Ovary (tissue), 3 donors: Measurements from ENCODE around the gene ZW10.

Source experiments
- EP300 ChIP-seq: sonication (generic); formaldehyde crosslinking; IDR thresholded peaks from one replicate; pipeline ENCODE4 v1.6.1; 2017; ENCODE audit warnings: antibody characterized with exemption
- POLR2A ChIP-seq: fragments of 450-650 bp; IDR thresholded peaks from one replicate; pipeline ENCODE4 v1.6.1; 2017; ENCODE audit warnings: antibody characterized with exemption, mild to moderate bottlenecking, moderate library complexity
- TF ChIP-seq, protein P1 (sequence below), 3 donors: fragments of 450-650 bp in 2 of 3; fragments of 200-600 bp in 1 of 3; IDR thresholded peaks; one replicate each; pipeline versions ENCODE4 v1.5.1 to v1.8.0; 2016 to 2022; ENCODE audit warnings: antibody characterized with exemption in 3 of 3, mild to moderate bottlenecking in 1 of 3
- donor health status: DM: no; HTN: no; CAD: no.

DNA sequence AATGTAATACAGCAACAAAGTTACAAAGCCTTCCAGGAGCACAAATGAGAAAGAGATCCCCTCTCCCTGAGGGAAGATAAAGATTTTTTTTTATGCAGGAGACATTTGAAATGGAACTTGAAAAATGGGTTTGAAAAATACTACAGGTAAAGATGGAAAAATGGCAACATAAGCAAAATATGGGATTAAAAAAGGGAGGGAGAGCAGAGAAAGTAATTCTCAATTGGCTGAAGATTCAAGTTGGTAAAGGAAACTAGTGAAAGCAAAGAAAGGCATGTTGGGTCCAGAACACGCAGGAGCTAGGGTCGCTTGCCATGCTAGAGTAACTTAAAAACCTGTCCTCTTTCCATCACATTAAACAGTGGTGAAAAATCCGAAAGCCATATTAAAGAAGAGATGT is 1.5 kb downstream of the ZW10 start:
- TF ChIP-seq, protein P1, sequence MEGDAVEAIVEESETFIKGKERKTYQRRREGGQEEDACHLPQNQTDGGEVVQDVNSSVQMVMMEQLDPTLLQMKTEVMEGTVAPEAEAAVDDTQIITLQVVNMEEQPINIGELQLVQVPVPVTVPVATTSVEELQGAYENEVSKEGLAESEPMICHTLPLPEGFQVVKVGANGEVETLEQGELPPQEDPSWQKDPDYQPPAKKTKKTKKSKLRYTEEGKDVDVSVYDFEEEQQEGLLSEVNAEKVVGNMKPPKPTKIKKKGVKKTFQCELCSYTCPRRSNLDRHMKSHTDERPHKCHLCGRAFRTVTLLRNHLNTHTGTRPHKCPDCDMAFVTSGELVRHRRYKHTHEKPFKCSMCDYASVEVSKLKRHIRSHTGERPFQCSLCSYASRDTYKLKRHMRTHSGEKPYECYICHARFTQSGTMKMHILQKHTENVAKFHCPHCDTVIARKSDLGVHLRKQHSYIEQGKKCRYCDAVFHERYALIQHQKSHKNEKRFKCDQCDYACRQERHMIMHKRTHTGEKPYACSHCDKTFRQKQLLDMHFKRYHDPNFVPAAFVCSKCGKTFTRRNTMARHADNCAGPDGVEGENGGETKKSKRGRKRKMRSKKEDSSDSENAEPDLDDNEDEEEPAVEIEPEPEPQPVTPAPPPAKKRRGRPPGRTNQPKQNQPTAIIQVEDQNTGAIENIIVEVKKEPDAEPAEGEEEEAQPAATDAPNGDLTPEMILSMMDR (IDR thresholded peaks at IDR 0.05): no peak
- TF ChIP-seq POLR2A (no peak), EP300 (no peak)
